Calu3 (cell line): ENCODE results near the gene ITPK1. TPM values are rescaled to one million over a fixed set of nuclear protein-coding genes. Genes with fewer than 3 reads are reported as not detected.

ENCODE experiments used
- BruUV-seq: library from RNA; stranded (reverse); fragments of 400-500 nt; replicated peaks from 2 replicates; lab custom pipeline; 2021; lab: Mats Ljungman, UMichigan
- CTCF ChIA-PET: fragments of 300-600 bp; sonication (Branson Sonifier 250); formaldehyde crosslinking; loops from one replicate; lab custom pipeline; 2022; ENCODE audit warnings: antibody characterized with exemption; lab: Charles Lee
- DNase-seq: peaks from one replicate; pipeline ENCODE4 v3.0.0; 2022
- H3K27ac Mint-ChIP-seq: one replicate; pipeline ENCODE4 v1.8.0; 2022; ENCODE audit warnings: mixed read lengths; ENCODE audit not compliant: unreplicated experiment
- H3K27me3 Mint-ChIP-seq: one replicate; pipeline ENCODE4 v1.8.0; 2022; ENCODE audit warnings: mixed read lengths; ENCODE audit not compliant: unreplicated experiment
- H3K36me3 Mint-ChIP-seq: one replicate; pipeline ENCODE4 v1.8.0; 2022; ENCODE audit warnings: mild to moderate bottlenecking, moderate library complexity, mixed read lengths; ENCODE audit not compliant: insufficient read depth, unreplicated experiment
- H3K4me1 Mint-ChIP-seq: one replicate; pipeline ENCODE4 v1.8.0; 2022; ENCODE audit warnings: mild to moderate bottlenecking, low read depth, mixed read lengths; ENCODE audit not compliant: unreplicated experiment
- H3K4me3 Mint-ChIP-seq: one replicate; pipeline ENCODE4 v1.8.0; 2022; ENCODE audit warnings: mild to moderate bottlenecking, low read depth, moderate library complexity, mixed read lengths; ENCODE audit not compliant: unreplicated experiment
- H3K9me3 Mint-ChIP-seq: one replicate; pipeline ENCODE4 v1.8.0; 2022; ENCODE audit warnings: low read depth, mixed read lengths; ENCODE audit not compliant: unreplicated experiment
- CTCF ChIP-seq: fragments of 200-600 bp; IDR thresholded peaks from one replicate; pipeline ENCODE4 v1.8.0; 2022; ENCODE audit warnings: antibody characterized with exemption; ENCODE audit not compliant: unreplicated experiment
- intact Hi-C: fragments of 100-400 bp; cut with micrococcal nuclease; formaldehyde crosslinking; loops from one replicate; pipeline ENCODE4 v1.10.0; 2022; ENCODE audit not compliant: unreplicated experiment
- total RNA-seq: library from RNA; stranded (reverse); gene quantifications from 2 replicates; pipeline ENCODE4 v1.2.3, GENCODE V29; 2022

ITPK1 gene
- total RNA-seq, 1 experiment from 2014 or later, result 94.3 TPM

- BruUV-seq, result no TSS peak
- H3K4me1 Mint-ChIP-seq, result no peaks in the 10 kb centered on the region
- intact Hi-C loops, result no loop called here
- TF ChIP-seq CTCF, result no peak
- H3K4me3 Mint-ChIP-seq, result no peak overlapping the region
- no peaks in the 10 kb centered on the region for H3K9me3 Mint-ChIP-seq
- H3K27ac Mint-ChIP-seq, result no peak overlapping the region
- no peaks in the 10 kb centered on the region for H3K27me3 Mint-ChIP-seq
- CTCF ChIA-PET, result interaction anchor here (0.7 kb wide), 1 partner anchor 1834 kb away, joined by 3 read pairs; no protein-coding TSS in a partner anchor
- no peaks in the 10 kb centered on the region for H3K36me3 Mint-ChIP-seq
- DNase-seq, result no peak
Measured at GRCh38 chr14:93122826-93123225, 7.1 kb upstream of the ITPK1 start.

- Mint-ChIP-seq H3K4me1 (no peaks in the 10 kb centered on the region), H3K27me3 (no peaks in the 10 kb centered on the region), H3K36me3 (peaks cover 9% of the 10 kb centered on the region), H3K27ac (no peak overlapping the region), H3K9me3 (no peaks in the 10 kb centered on the region), H3K4me3 (no peak overlapping the region)
- no peak for TF ChIP-seq CTCF
- BruUV-seq, result no TSS peak
- DNase-seq, result no peak
- CTCF ChIA-PET, result interaction anchor here (0.6 kb wide), 2 partner anchors 35 to 99 kb away, joined by 4 read pairs; no protein-coding TSS in a partner anchor
- intact Hi-C loops, result no loop called here
Measured at GRCh38 chr14:93121030-93121834, 5.5 kb upstream of the ITPK1 start.

GRCh38 chr14:93120517-93120916 lies 4.8 kb upstream of the ITPK1 start:
- no peaks in the 10 kb centered on the region for H3K27me3 Mint-ChIP-seq
- no peak overlapping the region for H3K4me3 Mint-ChIP-seq
- H3K36me3 Mint-ChIP-seq, result peaks cover 13% of the 10 kb centered on the region
- no peak for TF ChIP-seq CTCF
- H3K9me3 Mint-ChIP-seq, result no peaks in the 10 kb centered on the region
- no peak overlapping the region for H3K27ac Mint-ChIP-seq
- CTCF ChIA-PET, result interaction anchor here (0.6 kb wide), 2 partner anchors 35 to 98 kb away, joined by 4 read pairs; no protein-coding TSS in a partner anchor
- DNase-seq, result no peak
- H3K4me1 Mint-ChIP-seq, result no peaks in the 10 kb centered on the region
- no TSS peak for BruUV-seq
- intact Hi-C loops, result no loop called here

- Mint-ChIP-seq H3K36me3 (peaks cover 41% of the 10 kb centered on the region), H3K4me3 (peak overlapping the region; percentile 86), H3K9me3 (no peaks in the 10 kb centered on the region), H3K4me1 (peaks cover 9% of the 10 kb centered on the region), H3K27ac (peak overlapping the region; percentile 36), H3K27me3 (no peaks in the 10 kb centered on the region)
- no peak for DNase-seq
- CTCF ChIA-PET, result interaction anchor here (0.8 kb wide), 1 partner anchor 23 kb away, joined by 3 read pairs; no protein-coding TSS in a partner anchor
- TF ChIP-seq CTCF, result no peak
- BruUV-seq, result no TSS peak
- intact Hi-C loops, result no loop called here
Measured at GRCh38 chr14:93116676-93117200, 1.0 kb upstream of the ITPK1 start.
